PFSK-1 (cell line): Measurements from ENCODE around the gene QRFP.

Experiments
- FOXP2 ChIP-seq: optimal IDR thresholded peaks from 2 replicates; pipeline ENCODE3; 2011; ENCODE audit warnings: borderline replicate concordance, control low read depth, inconsistent platforms; ENCODE audit not compliant: insufficient read depth; ENCODE audit errors: extremely low read length, extremely low read depth
- POLR2AphosphoS5 ChIP-seq: IDR thresholded peaks from 2 replicates; pipeline ENCODE4 v1.6.1; 2012; ENCODE audit warnings: low read depth, mild to moderate bottlenecking, control low read depth, low read length, moderate library complexity
- SIN3A ChIP-seq: IDR thresholded peaks from 2 replicates; pipeline ENCODE4 v1.6.1; 2012; ENCODE audit warnings: mild to moderate bottlenecking, low read length, moderate library complexity, borderline replicate concordance; ENCODE audit not compliant: insufficient read depth
- TAF1 ChIP-seq: IDR thresholded peaks from 2 replicates; pipeline ENCODE4 v1.6.1; 2012; ENCODE audit warnings: low read length, control low read depth, borderline replicate concordance; ENCODE audit not compliant: insufficient read depth
- TF ChIP-seq, protein P1 (sequence below), 2 experiments: IDR thresholded peaks; 2 replicates each; pipeline versions ENCODE4 v1.6.1 to v1.8.0; 2011 to 2012; ENCODE audit warnings: low read depth in 2 of 2, low read length in 2 of 2, control low read depth in 1 of 2, inconsistent platforms in 1 of 2, mild to moderate bottlenecking in 1 of 2, moderate library complexity in 1 of 2; ENCODE audit not compliant: insufficient read depth in 1 of 2

DNA sequence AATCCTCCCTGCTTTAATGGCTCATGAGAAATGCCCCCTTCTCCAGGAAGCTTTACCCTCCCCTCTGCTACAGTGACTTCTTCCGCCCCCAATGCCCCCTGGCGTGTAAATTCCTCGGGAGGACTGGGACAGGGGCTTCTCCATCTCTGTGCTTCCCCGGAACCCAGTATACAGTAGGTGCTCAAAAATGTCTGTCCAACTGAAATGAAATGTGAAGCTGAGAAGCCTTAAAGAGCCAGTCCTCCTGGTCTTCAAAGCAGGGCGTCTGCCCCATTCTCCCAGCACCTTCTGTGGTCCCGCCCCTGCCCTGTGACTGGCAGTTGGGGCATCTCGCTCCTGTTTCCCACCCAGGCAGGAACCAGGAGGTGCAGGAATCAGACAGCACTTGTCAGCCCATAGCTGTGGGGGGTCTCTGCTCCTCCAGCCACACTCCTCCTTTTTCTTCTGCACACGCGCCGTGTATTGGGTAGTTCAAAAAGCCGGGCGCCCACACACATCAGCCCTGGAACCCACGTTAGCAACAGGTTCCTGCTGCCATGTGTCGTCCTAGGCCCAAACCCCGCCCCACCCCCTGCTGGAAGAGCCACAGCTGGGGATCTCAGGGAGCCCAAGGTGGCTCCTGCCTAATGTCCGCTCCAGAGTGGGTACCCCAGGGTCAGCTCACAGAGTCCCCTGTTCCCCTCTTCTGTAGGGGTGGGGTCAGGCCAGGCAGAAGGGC lies 26.4 kb upstream of the QRFP start:
- no peak for TF ChIP-seq POLR2AphosphoS5
- no peak for TF ChIP-seq TAF1
- TF ChIP-seq, protein P1, sequence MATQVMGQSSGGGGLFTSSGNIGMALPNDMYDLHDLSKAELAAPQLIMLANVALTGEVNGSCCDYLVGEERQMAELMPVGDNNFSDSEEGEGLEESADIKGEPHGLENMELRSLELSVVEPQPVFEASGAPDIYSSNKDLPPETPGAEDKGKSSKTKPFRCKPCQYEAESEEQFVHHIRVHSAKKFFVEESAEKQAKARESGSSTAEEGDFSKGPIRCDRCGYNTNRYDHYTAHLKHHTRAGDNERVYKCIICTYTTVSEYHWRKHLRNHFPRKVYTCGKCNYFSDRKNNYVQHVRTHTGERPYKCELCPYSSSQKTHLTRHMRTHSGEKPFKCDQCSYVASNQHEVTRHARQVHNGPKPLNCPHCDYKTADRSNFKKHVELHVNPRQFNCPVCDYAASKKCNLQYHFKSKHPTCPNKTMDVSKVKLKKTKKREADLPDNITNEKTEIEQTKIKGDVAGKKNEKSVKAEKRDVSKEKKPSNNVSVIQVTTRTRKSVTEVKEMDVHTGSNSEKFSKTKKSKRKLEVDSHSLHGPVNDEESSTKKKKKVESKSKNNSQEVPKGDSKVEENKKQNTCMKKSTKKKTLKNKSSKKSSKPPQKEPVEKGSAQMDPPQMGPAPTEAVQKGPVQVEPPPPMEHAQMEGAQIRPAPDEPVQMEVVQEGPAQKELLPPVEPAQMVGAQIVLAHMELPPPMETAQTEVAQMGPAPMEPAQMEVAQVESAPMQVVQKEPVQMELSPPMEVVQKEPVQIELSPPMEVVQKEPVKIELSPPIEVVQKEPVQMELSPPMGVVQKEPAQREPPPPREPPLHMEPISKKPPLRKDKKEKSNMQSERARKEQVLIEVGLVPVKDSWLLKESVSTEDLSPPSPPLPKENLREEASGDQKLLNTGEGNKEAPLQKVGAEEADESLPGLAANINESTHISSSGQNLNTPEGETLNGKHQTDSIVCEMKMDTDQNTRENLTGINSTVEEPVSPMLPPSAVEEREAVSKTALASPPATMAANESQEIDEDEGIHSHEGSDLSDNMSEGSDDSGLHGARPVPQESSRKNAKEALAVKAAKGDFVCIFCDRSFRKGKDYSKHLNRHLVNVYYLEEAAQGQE (IDR thresholded peaks at IDR 0.05; ENCODE audit: insufficient read depth in 1 of 2, low read depth in 2 of 2, low read length in 2 of 2), result no peak
- no peak for TF ChIP-seq FOXP2
- no peak for TF ChIP-seq SIN3A
